D721Med (cell line): ENCODE results near the gene AIF1.

ENCODE experiments used
- DNase-seq: peaks from one replicate; pipeline ENCODE4 v3.0.0; 2011; ENCODE audit warnings: low spot score; ENCODE audit not compliant: insufficient read length
- FAIRE-seq: peaks from 2 replicates; lab custom pipeline; 2011; peaks lifted over from hg19 to GRCh38; lab: Jason Lieb, UNC
- TF ChIP-seq, protein P1 (sequence below): IDR thresholded peaks from 2 replicates; pipeline ENCODE4 v1.5.1; 2012; ENCODE audit warnings: mild to moderate bottlenecking, control low read depth; ENCODE audit not compliant: insufficient read depth; ENCODE audit errors: missing control alignments

The AIF1 gene

GRCh38 chr6:31626952-31627351, 11.9 kb downstream of the AIF1 start:
- no peak for FAIRE-seq
- no peak for DNase-seq
- TF ChIP-seq, protein P1, sequence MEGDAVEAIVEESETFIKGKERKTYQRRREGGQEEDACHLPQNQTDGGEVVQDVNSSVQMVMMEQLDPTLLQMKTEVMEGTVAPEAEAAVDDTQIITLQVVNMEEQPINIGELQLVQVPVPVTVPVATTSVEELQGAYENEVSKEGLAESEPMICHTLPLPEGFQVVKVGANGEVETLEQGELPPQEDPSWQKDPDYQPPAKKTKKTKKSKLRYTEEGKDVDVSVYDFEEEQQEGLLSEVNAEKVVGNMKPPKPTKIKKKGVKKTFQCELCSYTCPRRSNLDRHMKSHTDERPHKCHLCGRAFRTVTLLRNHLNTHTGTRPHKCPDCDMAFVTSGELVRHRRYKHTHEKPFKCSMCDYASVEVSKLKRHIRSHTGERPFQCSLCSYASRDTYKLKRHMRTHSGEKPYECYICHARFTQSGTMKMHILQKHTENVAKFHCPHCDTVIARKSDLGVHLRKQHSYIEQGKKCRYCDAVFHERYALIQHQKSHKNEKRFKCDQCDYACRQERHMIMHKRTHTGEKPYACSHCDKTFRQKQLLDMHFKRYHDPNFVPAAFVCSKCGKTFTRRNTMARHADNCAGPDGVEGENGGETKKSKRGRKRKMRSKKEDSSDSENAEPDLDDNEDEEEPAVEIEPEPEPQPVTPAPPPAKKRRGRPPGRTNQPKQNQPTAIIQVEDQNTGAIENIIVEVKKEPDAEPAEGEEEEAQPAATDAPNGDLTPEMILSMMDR = no peak

DNA sequence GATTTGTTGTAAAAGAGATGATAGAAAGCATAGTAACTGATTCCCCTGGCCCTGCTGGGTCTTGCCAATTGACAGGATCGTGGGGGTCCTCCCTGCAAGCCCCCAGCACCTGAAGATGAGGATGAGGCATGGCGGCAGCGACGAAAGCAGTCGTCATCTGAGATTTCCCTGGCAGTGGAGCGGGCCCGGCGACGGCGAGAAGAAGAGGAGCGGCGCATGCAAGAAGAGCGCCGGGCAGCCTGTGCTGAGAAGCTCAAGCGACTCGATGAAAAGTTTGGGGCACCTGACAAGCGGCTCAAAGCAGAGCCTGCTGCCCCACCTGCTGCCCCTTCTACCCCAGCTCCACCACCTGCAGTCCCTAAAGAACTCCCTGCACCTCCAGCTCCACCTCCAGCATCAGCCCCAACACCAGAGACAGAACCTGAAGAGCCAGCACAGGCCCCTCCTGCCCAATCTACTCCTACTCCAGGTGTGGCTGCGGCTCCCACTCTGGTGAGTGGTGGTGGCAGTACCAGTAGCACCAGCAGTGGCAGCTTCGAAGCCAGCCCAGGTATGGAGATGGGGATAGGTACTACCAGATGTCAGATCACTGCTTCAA, 12.8 kb downstream of the AIF1 start:
- DNase-seq (no peak), FAIRE-seq (no peak)
- TF ChIP-seq, protein P1 = no peak

DNA sequence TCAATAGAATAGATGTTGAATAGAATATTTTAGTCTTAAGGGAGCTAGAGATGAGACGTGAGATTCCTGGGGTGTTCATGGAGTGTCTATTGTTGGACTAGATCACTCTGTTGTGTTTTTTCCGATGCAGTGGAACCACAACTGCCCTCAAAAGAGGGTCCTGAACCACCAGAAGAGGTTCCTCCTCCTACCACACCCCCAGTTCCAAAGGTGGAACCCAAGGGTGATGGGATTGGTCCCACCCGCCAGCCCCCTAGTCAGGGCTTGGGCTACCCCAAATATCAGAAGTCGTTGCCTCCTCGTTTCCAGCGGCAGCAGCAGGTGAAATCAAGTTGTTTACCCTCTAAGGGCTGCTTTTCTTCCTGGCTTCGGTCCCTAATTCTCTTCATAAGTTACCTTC, 14.0 kb downstream of the AIF1 start:
- FAIRE-seq (no peak), DNase-seq (no peak)
- TF ChIP-seq, protein P1 = no peak

DNA sequence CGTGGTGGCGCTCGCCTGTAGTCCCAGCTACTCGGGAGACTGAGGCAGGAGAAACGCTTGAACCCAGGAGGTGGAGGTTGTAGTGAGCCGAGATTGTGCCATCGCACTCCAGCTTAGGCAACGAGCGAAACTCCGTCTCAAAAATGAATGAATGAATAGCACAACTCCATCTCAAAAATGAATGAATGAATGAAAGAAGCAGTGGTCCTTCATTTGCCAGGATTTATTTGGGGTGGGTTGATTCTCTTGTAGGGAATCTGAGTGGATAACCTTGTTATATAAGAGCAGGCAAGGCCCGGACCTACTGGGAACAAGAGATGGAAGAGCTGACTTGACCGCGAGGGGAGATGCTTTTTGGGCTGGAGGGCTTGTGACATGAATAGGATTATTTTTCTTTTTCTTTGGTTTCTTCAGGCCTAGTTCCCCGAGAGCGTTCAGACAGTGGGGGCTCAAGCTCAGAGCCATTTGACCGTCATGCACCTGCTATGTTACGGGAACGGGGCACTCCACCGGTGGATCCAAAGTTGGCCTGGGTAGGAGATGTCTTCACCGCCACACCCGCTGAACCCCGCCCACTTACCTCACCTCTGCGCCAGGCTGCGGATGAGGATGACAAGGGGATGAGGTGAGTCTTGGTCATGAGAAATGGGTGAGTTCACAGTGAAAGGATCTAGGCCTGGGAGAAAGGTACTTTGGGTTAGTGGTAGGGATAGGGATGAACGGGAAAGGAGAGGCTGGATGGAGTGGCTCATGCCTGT, 15.3 kb downstream of the AIF1 start:
- FAIRE-seq (no peak), DNase-seq (no peak)
- TF ChIP-seq, protein P1 = no peak

DNA sequence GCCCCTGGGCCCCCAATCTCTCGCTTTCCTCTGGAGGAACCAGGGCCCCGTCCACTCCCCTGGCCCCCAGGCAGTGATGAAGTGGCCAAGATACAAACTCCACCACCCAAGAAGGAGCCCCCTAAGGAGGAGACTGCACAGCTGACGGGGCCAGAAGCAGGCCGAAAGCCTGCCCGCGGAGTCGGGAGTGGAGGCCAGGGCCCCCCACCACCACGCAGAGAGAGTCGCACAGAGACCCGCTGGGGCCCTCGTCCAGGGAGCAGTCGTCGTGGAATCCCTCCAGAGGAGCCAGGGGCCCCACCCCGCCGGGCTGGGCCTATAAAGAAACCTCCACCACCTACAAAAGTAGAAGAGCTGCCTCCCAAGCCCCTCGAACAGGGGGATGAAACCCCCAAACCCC, 16.2 kb downstream of the AIF1 start:
- TF ChIP-seq, protein P1 = no peak
- DNase-seq = no peak
- no peak for FAIRE-seq

- FAIRE-seq = no peak
- DNase-seq = no peak
- TF ChIP-seq, protein P1 = no peak
Measured at GRCh38 chr6:31631681-31632278, 16.7 kb downstream of the AIF1 start.
